NCI-H460 (cell line): ENCODE data around the gene KLHL25. TPM values are rescaled to one million over a fixed set of nuclear protein-coding genes. Genes with fewer than 3 reads are reported as not detected.
A peak's percentile ranks its signal among the peaks of the same experiment; 100 is the strongest.
"Not testable (repeated sequence)": the region's sequence is repeated elsewhere in the genome, so short reads cannot be mapped to it uniquely, and the experiment has no call there.

Experiments
- DNase-seq: peaks from one replicate; pipeline ENCODE4 v3.0.0-alpha.2; 2016; ENCODE audit warnings: low read depth; ENCODE audit errors: extremely low read depth
- total RNA-seq: library from RNA; depleted of rRNA; stranded (reverse); fragments of >200 nt; shearing (Covaris generic); gene quantifications from 2 replicates; pipeline ENCODE4 v1.2.3, GENCODE V29; 2014

KLHL25 gene
- total RNA-seq, 1 experiment from 2014 or later, result 2.5 TPM

GRCh38 chr15:85804481-85805170 lies 9.9 kb upstream of the KLHL25 start:
- DNase-seq, result no peak

DNA sequence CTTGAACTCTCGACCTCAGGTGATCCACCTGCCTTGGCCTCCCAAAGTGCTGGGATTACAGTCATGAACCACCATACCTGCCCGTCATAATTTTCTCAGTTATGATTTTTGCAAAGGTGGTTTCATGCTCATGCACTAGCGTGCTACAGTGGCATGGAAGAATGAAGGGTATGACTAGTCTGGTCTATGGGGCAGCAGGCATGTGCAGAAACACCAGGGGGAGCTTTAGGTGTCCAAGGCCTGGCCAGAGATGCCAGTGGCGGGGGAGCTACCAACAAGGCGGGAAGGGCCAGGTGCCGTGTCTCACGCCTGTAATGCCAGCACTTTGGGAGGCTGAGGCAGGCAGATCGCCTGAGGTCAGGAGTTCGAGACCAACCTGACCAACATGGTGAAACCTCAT lies 7.9 kb upstream of the KLHL25 start:
- not testable (repeated sequence) for DNase-seq

GRCh38 chr15:85800478-85801123 lies 5.9 kb upstream of the KLHL25 start:
- peak; percentile 52 for DNase-seq

DNA sequence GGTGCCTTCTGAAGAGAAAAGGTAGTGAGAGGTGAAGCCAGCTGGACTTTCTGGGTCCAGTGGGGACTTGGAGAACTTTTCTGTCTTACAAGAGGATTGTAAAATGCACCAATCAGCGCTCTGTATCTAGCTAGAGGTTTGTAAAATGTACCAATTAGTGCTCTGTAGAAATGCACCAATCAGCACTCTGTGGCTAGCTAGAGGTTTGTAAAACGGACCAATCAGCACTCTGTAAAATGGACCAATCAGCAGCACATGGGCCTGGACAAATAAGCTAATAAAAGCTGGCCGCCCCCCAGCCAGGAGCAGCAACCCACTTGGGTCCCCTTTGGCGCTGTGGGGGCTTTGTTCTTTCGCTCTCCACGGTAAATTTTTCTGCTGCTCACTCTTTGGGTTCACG lies 1.6 kb upstream of the KLHL25 start:
- DNase-seq, result not testable (repeated sequence)

- no peak for DNase-seq
These were observed 896 bp upstream of the KLHL25 start for GRCh38 chr15:85795337-85796305.

DNA sequence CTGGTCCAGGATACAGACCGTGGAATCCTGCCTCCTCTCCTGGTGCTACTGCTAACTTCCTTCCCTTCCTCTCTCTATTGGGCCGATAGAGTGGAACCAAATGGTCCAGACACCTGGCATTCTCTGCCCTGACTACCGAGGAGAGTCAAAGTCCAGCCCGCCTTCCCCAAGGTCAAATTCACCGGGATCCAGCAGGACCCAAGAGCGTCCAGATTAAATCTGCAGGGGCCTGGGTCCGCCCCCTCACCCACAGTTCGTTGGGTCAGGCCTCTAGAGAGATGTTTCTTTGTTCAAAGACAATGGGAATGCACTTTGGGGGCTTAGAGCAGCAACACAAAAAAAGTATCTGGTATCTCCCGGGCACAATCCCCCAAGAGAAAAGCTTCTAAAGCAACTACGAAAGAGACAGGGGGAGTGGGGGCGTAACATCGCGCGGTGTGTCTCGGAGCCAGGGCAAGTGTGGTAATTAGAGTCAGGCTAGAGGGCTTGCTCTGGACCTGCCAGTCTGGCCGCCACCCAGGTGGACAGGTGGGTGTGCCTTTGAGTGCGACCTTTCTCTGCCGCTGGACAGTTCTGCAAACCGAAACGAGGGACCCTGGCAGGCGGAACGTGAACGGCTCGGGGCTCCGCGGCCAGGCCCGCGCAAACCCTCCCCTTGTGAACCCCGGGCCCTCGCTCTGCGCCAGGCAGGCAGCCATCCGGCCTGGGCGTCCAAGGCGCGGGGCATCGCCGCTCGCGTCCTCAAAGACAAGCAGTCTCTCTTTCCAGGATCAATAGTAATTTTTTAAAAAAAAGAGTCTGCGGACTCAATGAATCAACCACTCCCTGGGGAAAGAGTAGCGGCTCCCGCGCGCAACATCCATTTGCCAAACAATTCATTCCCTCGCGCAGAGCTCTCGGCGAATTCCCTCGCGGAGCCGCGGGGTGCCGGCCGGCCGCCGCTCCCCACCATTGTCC lies 806 bp downstream of the KLHL25 start:
- no peak for DNase-seq

- no peak for DNase-seq
These were observed 1.7 kb downstream of the KLHL25 start for GRCh38 chr15:85792912-85793590.

DNA sequence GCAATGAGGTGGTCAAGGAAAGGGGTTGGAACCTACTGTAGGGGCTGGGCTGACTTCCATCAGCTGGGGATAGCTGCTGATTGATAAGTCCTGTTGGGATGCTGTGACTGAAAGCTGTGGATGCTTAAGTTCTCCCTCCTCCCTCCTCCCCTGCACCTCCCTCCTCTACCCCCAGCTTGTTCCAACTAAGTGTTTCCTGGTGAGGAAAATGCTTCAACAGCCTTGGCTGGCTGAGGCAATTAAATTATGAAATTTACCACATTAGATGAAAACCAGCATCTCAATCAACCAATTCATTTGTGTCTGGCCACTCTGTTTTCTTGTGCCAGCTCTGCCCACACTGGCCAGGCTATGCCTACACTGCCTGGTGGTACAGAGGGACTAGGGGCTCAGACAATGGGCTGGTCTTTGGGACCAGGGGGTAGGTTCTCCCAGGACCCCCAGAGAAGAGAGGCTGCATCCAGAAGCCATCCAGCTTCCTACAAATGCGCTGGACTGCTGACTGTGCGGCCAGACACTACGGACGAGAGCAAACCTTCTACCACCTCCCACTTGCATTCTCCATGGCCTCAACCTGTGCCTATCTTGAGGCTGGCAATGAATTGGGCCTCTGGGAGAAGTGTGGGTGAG lies 2.5 kb downstream of the KLHL25 start:
- DNase-seq, result no peak

GRCh38 chr15:85789496-85789875 lies 5.2 kb downstream of the KLHL25 start:
- no peak for DNase-seq

- no peak for DNase-seq
These were observed 5.8 kb downstream of the KLHL25 start for GRCh38 chr15:85788771-85789495.

DNA sequence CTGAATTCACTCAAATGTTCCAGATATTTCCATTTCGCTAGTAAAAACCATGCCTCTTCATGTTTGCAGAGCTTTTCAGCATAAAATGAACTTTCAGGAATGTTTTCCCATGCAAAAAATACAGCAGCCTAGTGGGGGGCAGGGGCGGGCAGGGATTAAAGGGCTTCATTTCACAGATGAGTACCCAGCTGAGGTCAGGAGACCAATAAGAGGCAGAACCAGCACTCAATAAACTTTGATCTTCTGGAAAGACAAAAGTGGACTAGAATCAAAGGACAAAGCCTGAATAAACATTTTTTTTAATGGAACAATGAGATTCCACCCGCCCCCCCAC lies 8.0 kb downstream of the KLHL25 start:
- DNase-seq, result no peak

DNA sequence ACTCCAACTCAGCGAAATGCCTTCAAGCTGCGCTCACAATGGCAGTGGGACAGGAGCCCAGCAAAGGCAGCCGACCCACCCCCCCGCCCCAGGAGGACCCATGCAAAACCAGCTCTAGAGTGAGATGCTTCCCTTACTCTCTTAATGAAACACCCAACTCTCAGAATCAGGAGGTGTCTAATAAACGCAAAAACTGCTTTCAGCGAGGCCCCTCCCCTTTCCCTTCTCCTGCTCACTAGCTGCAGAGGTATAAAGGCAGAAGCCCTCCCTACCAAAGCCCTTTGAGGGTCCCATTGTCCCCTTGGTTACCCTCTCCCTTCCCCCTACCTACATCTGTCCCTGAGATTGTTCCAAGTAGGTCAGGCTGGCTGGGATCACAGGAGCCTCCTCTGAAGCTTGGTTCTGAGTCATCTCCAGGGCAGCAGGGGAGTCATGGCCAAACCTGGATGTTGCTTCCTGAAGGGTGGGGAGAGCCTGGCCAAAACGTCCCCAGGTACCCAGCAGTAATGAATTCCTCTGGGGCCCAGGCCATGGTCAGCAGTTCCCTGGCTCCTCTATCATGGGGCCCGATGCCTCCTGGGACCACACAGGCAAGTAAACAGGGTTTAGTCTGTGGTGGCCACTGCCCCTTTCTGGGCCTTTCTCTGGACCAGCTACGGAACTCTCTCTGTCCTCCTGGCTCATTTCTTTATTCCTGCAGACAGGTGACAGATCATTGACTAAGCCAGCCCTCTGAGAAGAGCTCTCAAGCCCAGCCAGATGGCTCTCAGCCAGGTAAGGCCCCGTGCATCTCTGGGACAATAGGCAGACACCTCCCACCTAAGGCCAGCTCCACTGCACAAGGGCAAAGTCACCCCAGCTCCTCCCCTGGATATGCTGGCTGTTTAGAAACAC lies 8.6 kb downstream of the KLHL25 start:
- no peak for DNase-seq

DNA sequence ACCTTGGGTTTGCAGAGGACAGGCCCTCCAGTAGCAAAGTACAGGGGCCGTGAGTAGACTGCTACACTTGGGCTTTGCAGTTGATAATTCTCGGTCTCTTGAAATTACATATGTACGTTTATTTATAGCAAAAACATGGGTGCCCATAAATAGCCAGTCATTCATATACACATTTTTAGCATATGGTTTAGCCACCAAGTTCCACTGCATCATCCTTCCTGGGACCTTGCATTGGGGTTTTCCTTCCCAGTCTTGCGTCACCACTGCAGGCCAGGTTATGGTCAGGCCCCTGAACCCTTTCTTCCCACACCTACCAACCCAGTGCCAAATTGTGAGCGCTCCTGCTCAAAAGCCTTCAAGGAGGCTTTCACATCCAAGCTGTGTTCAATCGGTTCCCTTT lies 12.7 kb downstream of the KLHL25 start:
- DNase-seq, result no peak

- DNase-seq, result no peak
These were observed 13.6 kb downstream of the KLHL25 start for GRCh38 chr15:85781099-85781498.

DNA sequence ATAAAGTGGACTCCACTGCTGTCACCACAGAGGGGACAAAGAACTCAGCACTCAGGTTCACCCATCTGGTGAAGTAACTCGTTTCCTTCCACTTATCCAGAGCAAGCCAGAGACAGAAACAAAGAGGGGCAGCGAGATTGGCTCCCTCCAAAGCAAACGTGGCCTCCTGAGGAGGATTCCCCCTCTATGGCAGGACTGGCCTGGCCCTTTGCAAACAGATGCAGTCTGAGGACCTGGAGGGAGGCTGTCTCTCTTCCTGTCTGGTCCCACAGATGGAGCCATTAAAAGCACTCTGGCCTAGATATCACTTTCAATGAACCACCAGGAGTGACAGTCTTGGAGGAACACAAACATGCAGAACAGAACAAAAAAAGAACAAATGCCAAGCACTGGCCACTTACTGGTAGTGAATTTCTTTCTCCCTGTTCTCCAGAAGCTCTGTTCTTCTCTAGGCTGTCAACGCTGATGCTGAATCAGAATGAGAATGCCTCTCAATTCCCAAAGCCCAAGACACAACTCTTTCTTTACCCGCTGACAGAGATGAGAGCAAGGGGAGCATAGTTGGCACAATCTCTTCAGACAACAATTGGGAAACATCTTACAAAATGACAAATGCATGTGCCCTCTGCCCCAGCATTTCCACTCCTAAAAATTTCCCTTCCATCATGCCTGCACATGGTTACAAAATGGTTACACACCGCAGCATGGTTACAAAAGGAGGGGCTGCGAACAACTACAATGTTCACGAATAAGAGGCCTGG lies 14.3 kb downstream of the KLHL25 start:
- DNase-seq, result no peak

- DNase-seq, result no peak
These were observed 15.5 kb downstream of the KLHL25 start for GRCh38 chr15:85779249-85779648.
